GM18861 (cell line): ENCODE measurements around the gene RABL3.
"Not testable (repeated sequence)": the region's sequence is repeated elsewhere in the genome, so short reads cannot be mapped to it uniquely, and the experiment has no call there.

Source experiments
- ATAC-seq: cut with Tn5 transposase; IDR thresholded peaks from one replicate; pipeline ENCODE4 v1.9.1; 2021; ENCODE audit not compliant: unreplicated experiment

Gene RABL3

DNA sequence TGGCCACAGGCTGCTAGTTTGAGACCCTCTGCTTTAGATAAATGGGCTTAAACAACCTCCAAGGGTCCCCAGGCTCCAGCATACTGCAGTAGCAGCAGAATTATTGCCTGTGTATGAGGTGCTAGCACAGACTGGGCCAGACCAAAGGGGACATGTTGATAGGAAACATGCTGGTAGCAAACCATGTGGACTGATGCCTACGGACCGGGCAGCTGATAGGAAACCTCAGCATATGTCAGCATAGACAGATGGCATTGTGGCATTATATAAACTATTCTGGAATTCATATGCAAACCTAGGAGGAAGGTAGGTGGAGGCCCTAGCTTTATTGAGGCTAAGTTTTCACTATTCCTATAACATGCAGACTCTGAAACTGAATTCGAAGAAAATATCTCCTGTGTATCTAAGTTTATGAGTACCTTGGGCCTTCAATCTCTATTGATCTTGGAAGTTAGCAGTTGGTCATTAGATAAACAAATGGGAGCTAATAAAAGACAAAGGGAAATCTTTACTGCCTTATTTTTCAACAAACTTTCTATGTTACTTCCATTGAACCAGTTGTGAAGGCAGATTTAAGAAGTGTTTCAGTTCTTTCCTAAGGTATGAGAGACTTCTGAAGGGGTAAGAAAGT lies 58.5 kb downstream of the RABL3 start:
- ATAC-seq: no peak

DNA sequence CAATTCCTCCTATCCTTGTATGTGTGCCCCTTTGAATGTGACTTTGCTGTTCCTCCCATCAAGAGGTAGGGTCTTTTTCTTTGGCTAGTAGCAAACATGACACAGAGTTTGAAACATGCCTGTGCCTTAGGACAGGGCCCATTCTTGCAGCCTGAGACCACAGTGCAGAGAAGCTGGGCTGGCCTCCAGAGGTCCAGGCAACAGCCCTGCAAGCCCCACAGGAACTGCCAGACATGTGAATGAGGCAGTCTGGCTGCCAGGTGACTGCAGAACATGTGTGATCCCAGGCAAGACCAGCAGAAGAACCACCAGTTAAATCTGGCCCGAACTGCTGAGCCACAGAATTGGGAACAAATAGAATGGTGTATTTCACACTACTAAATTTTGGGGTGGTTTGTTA lies 59.1 kb downstream of the RABL3 start:
- no peak for ATAC-seq

DNA sequence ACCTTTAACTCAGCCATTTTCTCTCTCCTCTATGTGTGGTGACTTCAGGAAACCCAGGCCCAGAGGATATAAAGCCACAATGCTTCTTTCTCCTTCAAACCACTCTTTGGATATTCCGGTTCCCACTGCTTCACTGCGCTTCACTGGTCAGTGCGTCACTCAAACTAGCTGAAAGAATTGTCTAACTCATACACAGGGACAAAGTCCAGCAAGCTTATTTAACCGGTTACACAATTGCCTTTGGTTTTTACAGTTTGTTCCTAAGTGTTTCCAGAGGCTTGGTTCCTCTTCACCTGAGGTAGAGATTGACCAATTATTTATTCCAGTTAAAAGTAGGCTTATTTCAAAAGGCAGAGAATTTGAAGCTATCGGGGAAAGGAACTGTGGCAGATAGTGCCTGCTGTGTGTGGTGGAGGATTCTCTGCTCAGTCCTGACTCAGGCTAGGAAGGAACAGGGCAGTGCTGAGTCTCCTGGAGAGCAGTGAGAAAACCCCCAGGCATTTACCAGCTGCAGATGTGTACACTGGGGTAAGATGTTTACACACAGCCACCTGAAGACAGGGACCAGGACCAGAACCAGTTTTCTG lies 60.1 kb downstream of the RABL3 start, which contains the start of gene HGD:
Gene HGD (minus strand): TSS at position 145 of the 587 bp plus-strand sequence. CDS start 128 bp downstream, at position 17.
- ATAC-seq: no peak

DNA sequence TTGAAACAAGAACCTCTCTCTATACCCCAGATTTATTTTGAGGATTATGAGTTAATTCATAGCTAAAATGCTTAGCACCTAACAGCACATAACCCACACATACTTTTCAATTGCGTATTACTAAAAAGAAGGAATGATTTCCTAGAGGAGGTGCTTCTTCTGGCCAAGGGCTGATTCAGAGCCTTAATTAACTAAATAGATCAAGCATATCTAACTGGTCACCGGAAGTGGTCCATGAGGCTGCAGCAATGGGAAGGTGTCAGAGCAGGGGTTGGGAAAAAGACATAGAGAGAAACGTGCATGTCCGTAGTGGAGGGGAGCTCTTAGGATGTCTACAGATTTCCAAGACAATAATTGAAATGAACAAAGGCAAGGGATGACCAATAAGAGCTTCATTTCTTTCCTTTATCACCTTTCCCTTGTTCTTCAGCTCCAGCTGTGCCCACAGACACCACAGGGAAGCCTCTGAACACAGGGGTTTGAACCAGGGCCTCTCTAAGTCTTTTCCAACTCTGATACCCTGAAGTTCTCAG lies 60.7 kb downstream of the RABL3 start:
- ATAC-seq: no peak

DNA sequence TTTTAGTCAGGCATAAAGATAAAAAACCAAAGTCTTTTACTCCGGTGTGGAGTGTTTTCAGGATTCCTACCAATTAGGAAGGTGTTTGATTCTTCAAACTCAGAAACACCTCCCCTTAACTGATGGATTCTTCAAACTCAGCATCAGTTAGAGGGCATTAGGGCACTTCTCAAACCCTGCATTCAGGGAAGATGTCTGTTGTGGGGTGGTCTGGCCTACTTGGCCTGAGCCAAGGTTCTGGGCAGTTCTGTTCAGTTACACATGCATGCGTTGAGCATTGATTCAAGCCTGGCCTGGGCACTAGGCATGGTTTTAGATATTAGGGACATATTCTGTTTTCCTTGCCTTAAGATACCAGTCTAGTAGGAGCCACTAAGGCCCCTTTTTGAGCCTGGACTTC lies 61.3 kb downstream of the RABL3 start:
- ATAC-seq: no peak

DNA sequence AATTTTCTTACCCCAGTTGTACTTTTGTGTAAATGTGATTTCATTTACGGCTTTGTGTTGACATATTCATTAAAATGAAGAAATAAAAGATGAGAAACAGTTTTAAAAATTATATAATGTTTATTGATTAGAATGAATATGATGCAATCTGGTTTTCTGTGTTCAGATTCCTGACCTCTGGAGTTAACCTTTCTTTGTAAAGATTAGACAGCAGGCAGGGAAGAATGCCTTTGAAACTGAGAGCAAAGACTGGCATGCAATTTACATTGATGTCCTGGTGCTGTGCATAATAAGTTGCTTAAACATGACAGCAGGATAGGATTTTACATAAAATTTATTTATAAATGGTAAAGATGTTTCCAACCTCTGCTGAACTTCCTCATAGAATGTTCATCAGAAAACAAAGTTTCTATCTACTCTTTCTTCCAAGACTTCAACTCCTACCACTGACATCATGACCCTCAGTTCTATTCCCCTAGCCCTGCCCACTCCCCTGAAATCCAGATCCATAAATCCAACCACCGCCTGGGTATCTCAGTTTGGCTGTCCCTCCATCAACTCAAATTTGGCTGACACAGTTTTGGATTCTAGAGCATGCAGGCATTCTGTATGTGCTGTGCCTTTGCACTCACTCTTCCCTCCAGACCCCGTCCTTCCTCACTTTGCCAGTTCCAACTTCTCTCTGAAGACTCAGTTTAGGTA lies 62.0 kb downstream of the RABL3 start:
- no peak for ATAC-seq

DNA sequence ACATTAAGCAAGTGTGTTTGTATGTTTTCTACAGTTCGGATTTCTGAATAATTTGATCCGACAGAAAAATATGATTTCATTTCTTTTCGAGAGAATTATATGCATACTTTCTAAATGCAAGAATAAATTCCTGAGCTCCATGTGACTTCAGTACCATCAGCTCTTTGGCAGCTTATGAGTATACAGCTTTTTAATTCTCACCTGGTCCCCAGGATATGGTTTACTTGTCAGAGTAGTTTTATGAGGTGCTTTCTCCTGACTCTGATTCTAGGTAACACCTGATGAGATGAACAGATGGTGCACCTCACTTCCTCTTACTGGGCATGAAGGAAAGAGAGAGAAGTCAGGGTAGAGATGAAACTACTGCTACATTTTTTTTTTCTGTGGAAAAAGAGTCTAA lies 63.3 kb downstream of the RABL3 start:
- ATAC-seq: no peak

- ATAC-seq: peak; percentile 92
Observed at GRCh38 chr3:120678331-120678947, 63.9 kb downstream of the RABL3 start.

DNA sequence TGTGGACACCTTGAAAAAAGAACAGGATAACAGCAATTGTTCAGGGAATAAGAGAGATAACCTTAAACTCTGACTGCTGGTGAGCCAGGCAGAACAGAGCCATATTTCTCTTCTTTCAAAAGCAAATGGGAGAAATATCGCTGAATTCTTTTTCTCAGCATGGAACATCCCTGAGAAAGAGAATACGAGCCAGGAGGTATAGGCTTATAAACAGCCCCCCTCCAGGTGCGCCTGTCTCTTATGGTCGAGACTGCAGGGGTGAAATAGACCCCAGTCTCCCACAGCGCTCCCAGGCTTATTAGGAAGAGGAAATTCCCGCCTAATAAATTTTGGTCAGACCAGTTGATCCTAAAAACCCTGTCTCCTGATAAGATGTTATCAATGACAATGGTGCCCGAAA lies 65.1 kb downstream of the RABL3 start:
- not testable (repeated sequence) for ATAC-seq

DNA sequence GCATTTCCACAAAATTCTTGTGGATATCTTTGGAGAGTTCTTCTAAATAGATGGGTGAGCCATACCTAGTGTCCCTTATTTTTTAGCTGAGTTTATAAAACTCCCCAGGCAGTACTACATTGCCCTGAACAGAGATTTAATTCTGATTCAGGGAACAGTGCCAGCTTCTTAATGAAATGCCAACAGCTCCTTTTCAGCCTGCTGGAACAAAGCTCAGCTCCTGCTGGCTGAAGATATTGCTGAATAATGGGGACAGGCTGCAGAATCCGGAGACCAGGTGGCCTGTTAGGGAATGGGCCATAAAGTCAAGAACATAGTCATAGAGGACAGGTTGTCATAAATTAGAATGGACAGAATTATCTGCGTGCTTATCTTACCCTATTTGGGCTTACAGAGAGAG lies 69.2 kb downstream of the RABL3 start:
- ATAC-seq: no peak

- ATAC-seq: no peak
Observed at GRCh38 chr3:120670576-120670975, 71.7 kb downstream of the RABL3 start.

DNA sequence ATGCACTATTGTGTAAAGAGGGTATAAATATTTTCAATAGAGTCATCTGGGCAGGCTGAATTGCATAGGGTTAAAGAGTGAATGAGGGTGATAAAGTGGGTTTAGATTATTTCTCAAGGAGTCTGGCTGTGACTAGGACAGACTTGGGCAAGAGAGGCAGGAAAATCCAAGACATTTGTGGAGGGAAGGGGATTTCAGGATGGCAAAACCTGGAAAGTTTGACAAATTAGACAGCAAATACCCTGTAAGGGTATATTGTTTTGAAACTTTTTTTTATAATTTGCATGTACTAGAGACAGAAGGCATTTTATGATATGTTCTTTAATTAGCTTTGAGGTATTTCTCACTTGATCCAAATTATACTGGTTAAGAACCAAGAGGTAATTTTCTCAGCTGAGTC lies 77.4 kb downstream of the RABL3 start:
- ATAC-seq: no peak

DNA sequence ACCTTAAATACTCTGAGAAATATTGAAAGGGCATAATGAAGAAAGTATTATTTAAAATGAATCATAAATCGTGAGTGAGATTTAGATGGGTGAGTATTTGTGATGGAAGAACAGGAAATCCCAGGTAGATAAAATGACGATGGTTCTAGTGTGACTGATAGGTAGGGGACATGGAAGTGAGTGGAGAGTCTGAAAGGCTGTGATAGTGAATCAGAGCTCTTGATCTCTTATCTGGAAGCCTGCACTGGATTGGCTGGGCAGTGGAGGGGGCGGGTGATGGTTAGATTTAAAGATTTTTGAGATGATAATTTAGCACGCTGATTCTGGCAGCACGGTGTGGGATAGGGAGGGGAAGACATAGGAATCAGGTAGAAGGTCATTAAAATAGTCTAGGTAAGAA lies 80.4 kb downstream of the RABL3 start:
- no peak for ATAC-seq

- ATAC-seq: no peak
Observed at GRCh38 chr3:120661106-120661905, 81.0 kb downstream of the RABL3 start.

GRCh38 chr3:120659834-120660233 lies 82.5 kb downstream of the RABL3 start:
- no peak for ATAC-seq

GRCh38 chr3:120659285-120659684 lies 83.0 kb downstream of the RABL3 start:
- no peak for ATAC-seq

- no peak for ATAC-seq
Observed at GRCh38 chr3:120652896-120653545, 89.3 kb downstream of the RABL3 start.

DNA sequence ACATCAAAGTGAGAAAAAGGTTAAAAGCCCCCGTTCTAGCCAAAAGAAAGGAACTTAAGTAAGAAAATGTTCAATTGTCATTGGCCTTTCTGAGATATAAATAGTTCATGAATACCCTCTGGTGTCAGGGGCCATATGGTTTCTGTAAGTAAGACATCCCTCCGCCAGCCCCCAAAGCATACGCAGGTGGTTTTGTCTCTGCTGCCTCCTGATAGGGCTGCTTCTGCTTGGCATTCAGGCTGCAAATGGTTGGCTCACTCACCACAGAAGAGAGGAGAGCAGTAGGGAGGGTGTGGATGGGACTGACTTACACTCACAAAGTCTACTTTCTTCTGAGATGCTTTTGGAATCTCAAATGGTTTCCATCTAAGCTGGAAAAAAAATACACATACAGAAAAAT lies 90.0 kb downstream of the RABL3 start:
- no peak for ATAC-seq

DNA sequence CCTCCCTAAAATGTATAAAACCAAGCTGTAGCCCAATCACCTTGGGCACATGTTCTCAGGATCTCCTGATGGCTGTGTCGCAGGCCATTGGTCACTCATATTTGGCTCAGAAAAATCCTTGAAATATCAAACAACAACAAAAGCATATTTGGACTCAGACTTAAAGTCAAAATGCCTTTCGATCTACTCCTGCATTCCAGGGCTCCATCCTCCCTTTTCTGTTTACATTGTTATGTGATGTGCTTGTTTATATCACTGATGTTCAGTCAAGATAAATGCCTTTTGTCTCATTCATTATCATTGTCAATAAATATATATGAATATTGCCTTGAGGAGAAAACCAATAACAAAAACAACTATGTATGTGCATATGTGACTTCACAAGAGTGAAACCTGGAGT lies 92.0 kb downstream of the RABL3 start:
- ATAC-seq: no peak

- no peak for ATAC-seq
Observed at GRCh38 chr3:120649830-120650233, 92.5 kb downstream of the RABL3 start.
